Activated CD4-positive, alpha-beta T cell treated with anti-CD3 and anti-CD28 coated beads, Interleukin-2, amount 10 ng/mL, durations not matched to agents 7 days and 5 days (primary cell): ENCODE results near the gene SLC2A6. TPM values are rescaled to one million over a fixed set of nuclear protein-coding genes. Genes with fewer than 3 reads are reported as not detected.
A peak's percentile ranks its signal among the peaks of the same experiment; 100 is the strongest.

Experiments
- CTCF ChIA-PET: fragments of 350-600 bp; sonication (Branson Sonifier 250); formaldehyde crosslinking; loops from one replicate; lab custom pipeline; 2021; ENCODE audit warnings: antibody characterized with exemption; lab: Charles Lee
- POLR2A ChIA-PET: fragments of 350-600 bp; sonication (Branson Sonifier 250); formaldehyde crosslinking; loops from one replicate; lab custom pipeline; 2021; ENCODE audit warnings: antibody characterized with exemption; lab: Charles Lee
- DNase-seq: peaks from one replicate; pipeline ENCODE4 v3.0.0-alpha.2; 2020
- H3K27ac Mint-ChIP-seq: one replicate; pipeline ENCODE4 v1.8.0; 2021; ENCODE audit warnings: mild to moderate bottlenecking, moderate library complexity, mixed read lengths
- H3K27me3 Mint-ChIP-seq: one replicate; pipeline ENCODE4 v1.8.0; 2021; ENCODE audit warnings: mixed read lengths
- H3K36me3 Mint-ChIP-seq: one replicate; pipeline ENCODE4 v1.8.0; 2021; ENCODE audit warnings: low read depth, mixed read lengths
- H3K4me1 Mint-ChIP-seq: one replicate; pipeline ENCODE4 v1.8.0; 2021; ENCODE audit warnings: mixed read lengths
- H3K4me3 Mint-ChIP-seq: one replicate; pipeline ENCODE4 v1.8.0; 2021; ENCODE audit warnings: mild to moderate bottlenecking, moderate library complexity, mixed read lengths
- H3K9me3 Mint-ChIP-seq: one replicate; pipeline ENCODE4 v1.8.0; 2021; ENCODE audit warnings: mixed read lengths
- total RNA-seq, 2 experiments: library from RNA; stranded (reverse); gene quantifications; one replicate each; pipeline ENCODE4 v1.2.3, GENCODE V29; 2021

The SLC2A6 gene
- total RNA-seq, 2 experiments from 2014 or later = 1.6 to 2.0 TPM

DNA sequence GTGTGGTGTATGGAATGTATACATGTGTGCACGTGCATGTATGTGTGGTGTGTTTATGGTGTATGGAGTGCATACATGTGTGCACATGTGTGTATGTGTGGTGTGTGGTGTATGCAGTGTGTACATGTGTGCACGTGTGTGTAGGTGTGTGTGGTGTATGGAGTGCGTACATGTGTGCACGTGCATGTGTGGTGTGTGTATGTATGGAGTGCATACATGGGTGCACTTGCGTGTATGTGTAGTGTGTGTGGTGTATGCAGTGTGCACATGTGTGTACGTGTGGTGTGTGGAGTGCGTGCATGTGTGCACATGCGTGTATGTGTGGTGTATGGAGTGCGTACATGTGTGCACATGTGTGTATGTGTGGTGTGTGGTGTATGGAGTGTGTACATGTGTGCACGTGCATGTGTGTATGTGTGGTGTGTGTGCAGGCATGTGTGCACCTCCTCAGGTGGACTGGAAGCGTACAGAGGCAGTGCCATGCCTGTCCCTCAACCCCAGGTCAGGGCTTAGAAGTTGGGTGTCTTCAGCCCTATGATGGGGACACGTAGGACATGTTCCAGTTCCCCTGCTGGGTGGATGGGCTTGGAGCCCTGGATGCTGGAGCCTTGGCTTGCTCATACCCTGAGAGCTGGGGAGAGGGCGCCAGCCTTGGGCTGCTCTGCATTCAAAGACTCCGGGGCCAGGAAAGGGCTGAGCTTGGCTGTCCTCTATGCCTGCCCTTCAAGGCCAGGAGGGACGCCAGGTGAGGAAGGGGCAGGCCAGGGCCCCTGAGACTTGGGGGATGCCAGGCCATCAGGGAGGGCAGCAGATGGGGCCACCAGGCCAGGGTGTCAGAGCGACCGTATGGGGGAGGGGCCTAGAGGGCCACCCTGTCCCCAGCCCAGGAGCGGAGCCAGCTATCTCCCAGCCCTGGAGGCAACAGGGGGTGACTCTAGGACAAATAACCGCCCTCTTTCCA is 33.6 kb upstream of the SLC2A6 start:
- H3K9me3 Mint-ChIP-seq = no peaks in the 10 kb centered on the region
- ChIA-PET CTCF (interaction anchor here (0.6 kb wide), 2 partner anchors 114 to 1083 kb away, joined by 3 to 4 read pairs; no protein-coding TSS in a partner anchor), POLR2A (no interaction called here)
- no peaks in the 10 kb centered on the region for H3K36me3 Mint-ChIP-seq
- H3K4me3 Mint-ChIP-seq = no peak overlapping the region
- peaks cover 16% of the 10 kb centered on the region for H3K4me1 Mint-ChIP-seq
- DNase-seq = no peak
- no peak overlapping the region for H3K27ac Mint-ChIP-seq
- H3K27me3 Mint-ChIP-seq = no peaks in the 10 kb centered on the region

DNA sequence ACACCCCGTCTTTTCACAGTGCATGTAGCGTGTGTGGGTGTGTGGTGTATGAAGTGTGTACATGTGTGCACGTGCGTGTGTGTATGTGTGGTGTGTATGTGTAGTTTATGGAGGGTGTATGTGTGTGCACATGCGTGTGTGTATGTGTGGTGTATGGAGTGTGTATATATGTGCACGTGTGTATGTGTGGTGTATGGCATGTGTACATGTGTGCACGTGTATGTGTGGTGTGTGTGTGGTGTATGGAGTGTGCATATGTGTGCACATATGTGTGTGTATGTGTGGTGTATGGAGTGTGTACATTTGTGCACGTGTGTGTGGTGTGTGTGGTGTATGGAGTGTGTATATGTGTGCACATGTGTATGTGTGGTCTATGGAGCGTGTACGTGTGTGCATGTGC is 32.7 kb upstream of the SLC2A6 start:
- CTCF ChIA-PET = no interaction called here

GRCh38 chr9:133510926-133511505 is 32.1 kb upstream of the SLC2A6 start:
- ChIA-PET POLR2A (no interaction called here), CTCF (no interaction called here)
- Mint-ChIP-seq H3K4me3 (no peak overlapping the region), H3K27me3 (no peaks in the 10 kb centered on the region), H3K4me1 (peaks cover 16% of the 10 kb centered on the region), H3K27ac (no peak overlapping the region), H3K36me3 (no peaks in the 10 kb centered on the region), H3K9me3 (no peaks in the 10 kb centered on the region)
- no peak for DNase-seq

More for the DNA sequence above, 32.7 kb upstream of the SLC2A6 start:
- H3K27me3 Mint-ChIP-seq = no peaks in the 10 kb centered on the region
- H3K36me3 Mint-ChIP-seq = no peaks in the 10 kb centered on the region
- no peak for DNase-seq
- H3K4me3 Mint-ChIP-seq = no peak overlapping the region
- no peaks in the 10 kb centered on the region for H3K9me3 Mint-ChIP-seq
- H3K27ac Mint-ChIP-seq = no peak overlapping the region
- H3K4me1 Mint-ChIP-seq = peaks cover 16% of the 10 kb centered on the region
- POLR2A ChIA-PET = no interaction called here

- H3K27me3 Mint-ChIP-seq = no peaks in the 10 kb centered on the region
- no peaks in the 10 kb centered on the region for H3K36me3 Mint-ChIP-seq
- H3K27ac Mint-ChIP-seq = peak overlapping the region; percentile 93
- peak; percentile 38 for DNase-seq
- ChIA-PET CTCF (interaction anchor here (0.6 to 0.7 kb wide), 2 partner anchors 9 to 25 kb away, joined by 3 read pairs; no protein-coding TSS in a partner anchor), POLR2A (no interaction called here)
- H3K4me1 Mint-ChIP-seq = peaks cover 16% of the 10 kb centered on the region
- H3K4me3 Mint-ChIP-seq = peak overlapping the region; percentile 60
- no peaks in the 10 kb centered on the region for H3K9me3 Mint-ChIP-seq
These were observed 30.5 kb upstream of the SLC2A6 start for GRCh38 chr9:133509179-133510083.

DNA sequence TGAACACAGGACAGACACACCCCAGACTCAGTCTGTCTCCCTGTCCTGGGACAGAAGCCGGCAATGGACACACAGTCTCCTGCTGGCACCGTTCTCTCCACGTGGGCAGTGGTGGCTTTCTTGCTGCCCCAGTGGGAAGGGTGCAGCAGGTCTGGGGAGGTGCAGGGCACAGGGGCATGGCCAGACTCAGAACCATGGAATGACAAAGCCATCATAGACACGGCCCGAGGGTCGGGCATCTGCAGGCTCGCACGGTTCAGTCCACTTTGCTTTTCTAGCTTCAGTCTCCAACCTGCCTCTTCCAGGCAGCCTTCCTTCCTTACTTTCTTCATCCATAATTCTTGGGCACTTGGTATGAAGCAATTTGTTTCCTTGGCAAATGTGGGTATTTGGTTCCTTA is 29.1 kb upstream of the SLC2A6 start:
- CTCF ChIA-PET = no interaction called here

DNA sequence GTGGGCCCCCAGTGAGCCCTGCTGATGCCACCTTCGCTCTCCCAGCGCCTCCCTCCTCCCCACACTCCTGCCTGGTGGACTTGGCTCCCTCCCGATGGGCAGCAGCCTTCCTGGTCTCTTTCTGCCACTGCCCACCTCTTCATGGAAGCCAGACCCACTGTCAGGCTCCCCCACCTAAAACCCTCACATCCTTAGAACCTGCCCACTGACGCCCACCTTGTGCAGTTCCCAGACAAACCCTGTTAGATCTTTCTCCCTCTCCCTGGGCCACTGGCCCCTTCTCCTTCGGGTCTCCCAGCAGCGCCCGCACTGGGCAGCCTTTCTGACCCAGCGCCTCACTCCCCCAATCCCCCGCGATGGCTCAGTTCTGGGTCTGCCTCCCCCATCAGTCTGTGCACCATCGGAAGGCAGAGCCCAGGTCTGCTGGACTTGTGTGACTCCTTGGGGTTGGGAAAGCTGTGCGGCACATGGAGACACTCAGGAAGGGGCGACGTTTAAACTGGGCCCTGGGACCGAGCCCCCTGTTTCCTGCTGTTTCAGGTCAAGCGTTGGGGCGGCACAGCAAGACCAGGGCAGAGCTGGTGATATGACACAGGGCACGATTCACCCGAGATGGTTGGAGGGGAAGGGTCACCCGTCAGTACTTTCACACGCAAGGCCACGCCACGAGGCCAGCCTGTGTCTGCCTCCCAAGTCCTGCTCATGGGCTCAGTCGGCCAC is 28.5 kb upstream of the SLC2A6 start:
- peaks cover 5% of the 10 kb centered on the region for H3K27me3 Mint-ChIP-seq
- peaks cover 3% of the 10 kb centered on the region for H3K9me3 Mint-ChIP-seq
- POLR2A ChIA-PET = no interaction called here
- H3K4me1 Mint-ChIP-seq = peaks cover 16% of the 10 kb centered on the region
- no peak overlapping the region for H3K27ac Mint-ChIP-seq
- no peak overlapping the region for H3K4me3 Mint-ChIP-seq
- no peaks in the 10 kb centered on the region for H3K36me3 Mint-ChIP-seq
- CTCF ChIA-PET = no interaction called here
- no peak for DNase-seq

More for the DNA sequence above, 29.1 kb upstream of the SLC2A6 start:
- Mint-ChIP-seq H3K27me3 (peaks cover 5% of the 10 kb centered on the region), H3K36me3 (no peaks in the 10 kb centered on the region), H3K4me1 (peaks cover 16% of the 10 kb centered on the region), H3K4me3 (no peak overlapping the region), H3K9me3 (no peaks in the 10 kb centered on the region), H3K27ac (no peak overlapping the region)
- DNase-seq = no peak
- POLR2A ChIA-PET = no interaction called here

- CTCF ChIA-PET = no interaction called here
- Mint-ChIP-seq H3K4me3 (no peak overlapping the region), H3K27me3 (peaks cover 5% of the 10 kb centered on the region), H3K9me3 (peaks cover 10% of the 10 kb centered on the region), H3K4me1 (peaks cover 16% of the 10 kb centered on the region), H3K36me3 (no peaks in the 10 kb centered on the region), H3K27ac (no peak overlapping the region)
- DNase-seq = no peak
- POLR2A ChIA-PET = no interaction called here
These were observed 27.7 kb upstream of the SLC2A6 start for GRCh38 chr9:133506653-133507038.

DNA sequence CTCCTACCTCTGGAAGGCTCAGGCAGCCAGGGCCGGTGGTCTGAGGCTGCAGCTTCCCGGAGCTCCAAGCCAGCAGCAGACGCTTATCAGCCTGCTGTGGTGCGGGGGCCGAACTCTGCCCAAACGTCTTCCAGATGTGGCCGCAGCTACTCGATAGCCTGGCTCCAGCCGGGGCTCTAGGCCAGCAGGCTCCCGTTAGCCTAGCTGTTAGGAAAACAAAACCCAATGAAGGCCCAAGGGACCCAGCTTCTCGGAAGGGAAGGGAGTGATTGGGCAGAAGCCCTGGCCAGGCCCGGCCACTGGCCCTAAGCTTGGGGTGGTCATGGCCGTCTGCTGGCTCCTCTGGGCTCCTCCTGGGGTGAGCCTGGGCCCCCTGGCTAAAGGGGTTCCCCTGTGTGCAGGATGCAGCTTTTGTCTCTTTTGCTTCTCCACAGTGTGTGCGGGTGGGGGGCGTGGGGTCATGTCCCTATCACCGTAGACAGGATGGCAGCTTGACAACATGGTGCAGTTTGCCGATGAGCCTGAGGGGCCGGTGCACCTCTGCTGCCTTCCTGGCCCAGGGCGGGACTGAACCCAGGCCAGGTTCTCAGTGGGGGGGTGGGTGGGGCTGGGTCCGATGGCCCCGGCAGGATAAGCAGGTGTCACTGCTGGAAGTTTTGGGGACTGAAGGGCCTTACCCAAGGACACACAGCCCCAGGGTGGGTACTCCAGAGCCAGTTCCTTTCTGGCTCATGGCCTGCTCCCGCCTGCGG is 27.2 kb upstream of the SLC2A6 start:
- Mint-ChIP-seq H3K4me3 (no peak overlapping the region), H3K36me3 (peaks cover 2% of the 10 kb centered on the region), H3K27me3 (peaks cover 5% of the 10 kb centered on the region), H3K4me1 (peaks cover 16% of the 10 kb centered on the region), H3K9me3 (peaks cover 15% of the 10 kb centered on the region), H3K27ac (no peak overlapping the region)
- DNase-seq = no peak
- ChIA-PET CTCF (no interaction called here), POLR2A (no interaction called here)

DNA sequence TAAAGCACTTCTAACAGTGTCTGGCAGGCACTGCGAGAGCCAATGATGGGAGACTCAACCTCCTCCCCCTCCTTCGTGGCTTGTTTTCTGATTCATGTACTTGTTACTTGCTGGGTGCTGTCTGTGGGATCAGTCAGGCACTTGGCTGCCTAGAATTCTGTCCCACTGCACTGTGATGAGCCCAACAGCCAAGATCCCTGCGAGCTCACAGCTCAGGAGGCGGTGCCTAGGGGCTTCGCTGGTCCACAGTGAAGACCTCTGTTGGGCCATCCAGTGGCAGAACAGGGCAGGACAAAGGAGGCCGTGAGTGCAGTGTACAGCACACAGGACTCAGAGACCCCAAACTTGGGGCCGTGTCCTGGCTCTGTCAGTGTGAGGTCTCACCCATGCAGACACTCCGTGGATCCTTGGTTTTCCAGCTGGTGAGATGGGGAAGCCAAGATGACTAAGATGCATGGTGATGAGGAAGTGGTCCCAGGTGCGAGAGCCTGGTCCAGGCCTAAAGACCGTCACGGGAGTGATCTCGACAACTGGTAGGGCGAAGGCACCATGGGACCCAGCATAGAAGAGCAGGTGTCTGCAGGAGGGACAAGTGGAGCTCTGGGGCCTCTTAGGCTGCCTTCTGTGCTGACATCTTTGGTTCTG is 26.4 kb upstream of the SLC2A6 start:
- Mint-ChIP-seq H3K4me1 (peaks cover 14% of the 10 kb centered on the region), H3K36me3 (peaks cover 2% of the 10 kb centered on the region), H3K27me3 (peaks cover 5% of the 10 kb centered on the region), H3K9me3 (peaks cover 21% of the 10 kb centered on the region), H3K27ac (no peak overlapping the region), H3K4me3 (no peak overlapping the region)
- CTCF ChIA-PET = no interaction called here
- DNase-seq = no peak
- POLR2A ChIA-PET = no interaction called here

- Mint-ChIP-seq H3K27me3 (peaks cover 7% of the 10 kb centered on the region), H3K27ac (no peak overlapping the region), H3K36me3 (peaks cover 2% of the 10 kb centered on the region), H3K4me3 (no peak overlapping the region), H3K4me1 (no peaks in the 10 kb centered on the region), H3K9me3 (peaks cover 21% of the 10 kb centered on the region)
- POLR2A ChIA-PET = no interaction called here
- no peak for DNase-seq
- CTCF ChIA-PET = no interaction called here
These were observed 23.2 kb upstream of the SLC2A6 start for GRCh38 chr9:133502112-133502511.

DNA sequence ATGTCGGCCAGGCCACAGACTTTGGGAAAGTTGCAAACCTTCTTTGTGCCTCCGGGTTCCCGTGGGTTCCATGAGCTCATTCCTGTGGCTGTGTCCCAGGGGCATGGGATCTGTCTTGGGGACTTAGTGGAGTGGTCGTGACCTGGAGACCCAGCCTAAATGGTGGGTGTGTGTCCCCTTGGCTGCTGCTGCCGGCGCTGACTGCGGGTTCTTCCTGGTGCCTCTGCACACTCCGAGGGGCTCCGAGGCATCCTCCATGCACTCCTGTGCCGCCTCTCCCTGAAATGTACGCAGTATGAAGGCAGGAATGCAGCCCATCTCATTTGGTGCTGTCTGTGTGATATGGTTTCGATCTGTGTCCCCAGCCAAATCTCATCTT is 21.0 kb upstream of the SLC2A6 start:
- Mint-ChIP-seq H3K4me3 (no peak overlapping the region), H3K27ac (no peak overlapping the region), H3K4me1 (no peaks in the 10 kb centered on the region), H3K27me3 (peaks cover 7% of the 10 kb centered on the region), H3K9me3 (peaks cover 21% of the 10 kb centered on the region), H3K36me3 (peaks cover 2% of the 10 kb centered on the region)
- ChIA-PET CTCF (interaction anchor here (1.7 to 1.8 kb wide), 2 partner anchors 10 to 14 kb away, joined by 3 to 5 read pairs; no protein-coding TSS in a partner anchor), POLR2A (no interaction called here)
- DNase-seq = no peak
